ENCODE data around the gene VPS52. TPM values are rescaled to one million over a fixed set of nuclear protein-coding genes. Genes with fewer than 3 reads are reported as not detected.
"Not testable (repeated sequence)": the region's sequence is repeated elsewhere in the genome, so short reads cannot be mapped to it uniquely, and the experiment has no call there.

The VPS52 gene
- total and polyA plus RNA-seq, 2 experiments from 2014 or later: 37.1 to 64.8 TPM

DNA sequence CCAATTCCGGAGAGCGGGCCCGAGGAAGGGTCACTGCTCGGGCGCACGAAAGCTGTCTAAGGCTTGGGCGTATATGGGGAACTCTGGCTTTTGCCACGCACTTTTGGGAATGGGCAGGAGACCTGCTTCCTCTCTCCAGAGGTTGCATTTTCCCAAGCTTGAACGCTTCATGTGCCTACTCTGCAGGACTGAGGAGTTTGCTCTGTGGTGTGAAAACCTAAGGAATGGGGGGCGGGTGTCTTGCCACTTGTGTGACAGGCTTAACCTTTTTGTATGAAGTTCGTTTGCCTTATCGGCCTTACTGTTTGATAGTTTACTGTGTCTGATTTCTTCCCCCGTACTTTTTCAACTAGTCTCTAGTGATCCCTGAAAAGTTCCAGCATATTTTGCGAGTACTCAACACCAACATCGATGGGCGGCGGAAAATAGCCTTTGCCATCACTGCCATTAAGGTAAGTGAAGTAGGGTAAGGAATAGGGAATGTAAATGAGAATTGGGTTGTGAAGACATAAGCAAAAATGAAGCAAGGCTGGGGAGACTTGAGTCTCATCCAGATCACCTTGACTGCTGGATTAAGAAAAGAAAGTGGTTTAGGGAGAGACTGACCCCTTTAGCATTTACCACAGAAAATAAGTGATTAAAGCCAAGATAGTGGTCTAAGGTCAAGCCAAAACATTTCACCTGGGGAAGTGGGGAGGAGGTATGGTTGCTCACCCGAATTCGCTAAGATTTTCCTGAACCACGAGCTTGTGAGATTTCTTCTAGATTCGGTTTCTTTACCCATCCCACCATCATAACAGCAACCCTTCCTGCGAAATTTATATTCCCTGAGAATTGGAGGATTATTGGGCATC lies 826 bp upstream of the VPS52 start:
- Histone ChIP-seq H3K4me1 (ENCODE audit: low read depth) (peaks cover 10% of the 10 kb centered on the region), H3K27ac (peak overlapping the region; percentile 99), H3K36me3 (peaks cover 40% of the 10 kb centered on the region), H3K4me3 (peak overlapping the region; percentile 84), H3K9me3 (ENCODE audit: low read depth) (no peaks in the 10 kb centered on the region), H3K27me3 (no peaks in the 10 kb centered on the region)
- TF ChIP-seq, protein P1, sequence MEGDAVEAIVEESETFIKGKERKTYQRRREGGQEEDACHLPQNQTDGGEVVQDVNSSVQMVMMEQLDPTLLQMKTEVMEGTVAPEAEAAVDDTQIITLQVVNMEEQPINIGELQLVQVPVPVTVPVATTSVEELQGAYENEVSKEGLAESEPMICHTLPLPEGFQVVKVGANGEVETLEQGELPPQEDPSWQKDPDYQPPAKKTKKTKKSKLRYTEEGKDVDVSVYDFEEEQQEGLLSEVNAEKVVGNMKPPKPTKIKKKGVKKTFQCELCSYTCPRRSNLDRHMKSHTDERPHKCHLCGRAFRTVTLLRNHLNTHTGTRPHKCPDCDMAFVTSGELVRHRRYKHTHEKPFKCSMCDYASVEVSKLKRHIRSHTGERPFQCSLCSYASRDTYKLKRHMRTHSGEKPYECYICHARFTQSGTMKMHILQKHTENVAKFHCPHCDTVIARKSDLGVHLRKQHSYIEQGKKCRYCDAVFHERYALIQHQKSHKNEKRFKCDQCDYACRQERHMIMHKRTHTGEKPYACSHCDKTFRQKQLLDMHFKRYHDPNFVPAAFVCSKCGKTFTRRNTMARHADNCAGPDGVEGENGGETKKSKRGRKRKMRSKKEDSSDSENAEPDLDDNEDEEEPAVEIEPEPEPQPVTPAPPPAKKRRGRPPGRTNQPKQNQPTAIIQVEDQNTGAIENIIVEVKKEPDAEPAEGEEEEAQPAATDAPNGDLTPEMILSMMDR (IDR thresholded peaks at IDR 0.05; ENCODE audit: low read depth, low read length): no peak
- DNase-seq (ENCODE audit: low read depth in 1 of 2, low spot score in 1 of 2): no peak

GRCh38 chr6:33271117-33271467 lies 584 bp downstream of the VPS52 start:
- Histone ChIP-seq H3K4me1 (ENCODE audit: low read depth) (peaks cover 10% of the 10 kb centered on the region), H3K9me3 (ENCODE audit: low read depth) (no peaks in the 10 kb centered on the region), H3K36me3 (peaks cover 51% of the 10 kb centered on the region), H3K4me3 (peak overlapping the region; percentile 84), H3K27ac (peak overlapping the region; percentile 99), H3K27me3 (no peaks in the 10 kb centered on the region)
- TF ChIP-seq, protein P1 (IDR thresholded peaks at IDR 0.05; ENCODE audit: low read depth, low read length): no peak
- no peak for DNase-seq (ENCODE audit: low read depth in 1 of 2, low spot score in 1 of 2)

- DNase-seq (ENCODE audit: low read depth in 1 of 2, low spot score in 1 of 2): no peak
- no peaks in the 10 kb centered on the region for H3K9me3 ChIP-seq (ENCODE audit: low read depth)
- TF ChIP-seq, protein P1 (IDR thresholded peaks at IDR 0.05; ENCODE audit: low read depth, low read length): no peak
- no peak overlapping the region for H3K4me3 ChIP-seq
- no peaks in the 10 kb centered on the region for H3K27me3 ChIP-seq
- no peaks in the 10 kb centered on the region for H3K4me1 ChIP-seq (ENCODE audit: low read depth)
- H3K36me3 ChIP-seq: peaks cover 44% of the 10 kb centered on the region
- H3K27ac ChIP-seq: no peak overlapping the region
Measured at GRCh38 chr6:33264015-33264414, 7.7 kb downstream of the VPS52 start.

- peaks cover 31% of the 10 kb centered on the region for H3K36me3 ChIP-seq
Measured at GRCh38 chr6:33262490-33262889, 9.2 kb downstream of the VPS52 start.

DNA sequence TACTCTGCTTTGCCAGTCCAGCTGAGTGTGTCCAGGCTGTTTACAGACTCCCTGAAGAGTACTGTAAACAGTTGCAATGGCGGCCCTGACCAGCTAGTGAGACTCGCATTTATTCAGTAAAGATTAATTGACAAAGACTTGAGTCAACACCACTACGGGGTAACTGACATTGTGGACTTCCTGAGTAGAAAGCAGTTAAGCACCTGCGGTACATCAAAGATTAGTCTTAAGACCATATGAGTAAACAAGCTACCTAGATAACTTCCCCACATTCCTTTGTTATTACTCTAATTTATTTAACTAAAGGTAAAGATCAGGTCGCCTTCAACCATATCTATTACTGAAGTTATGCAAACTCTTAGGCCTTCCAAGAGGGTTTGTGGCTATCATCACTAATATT lies 12.6 kb downstream of the VPS52 start:
- H3K4me1 ChIP-seq (ENCODE audit: low read depth): no peaks in the 10 kb centered on the region
- no peak overlapping the region for H3K27ac ChIP-seq
- no peak overlapping the region for H3K4me3 ChIP-seq
- no peak for DNase-seq (ENCODE audit: low read depth in 1 of 2, low spot score in 1 of 2)
- peaks cover 12% of the 10 kb centered on the region for H3K36me3 ChIP-seq
- no peaks in the 10 kb centered on the region for H3K9me3 ChIP-seq (ENCODE audit: low read depth)
- TF ChIP-seq, protein P1 (IDR thresholded peaks at IDR 0.05; ENCODE audit: low read depth, low read length): no peak
- H3K27me3 ChIP-seq: no peaks in the 10 kb centered on the region

More at GRCh38 chr6:33262490-33262889, 9.2 kb downstream of the VPS52 start:
- not testable (repeated sequence) for H3K9me3 ChIP-seq (ENCODE audit: low read depth); DNase-seq (ENCODE audit: low read depth in 1 of 2, low spot score in 1 of 2); H3K27ac ChIP-seq; H3K4me1 ChIP-seq (ENCODE audit: low read depth); H3K27me3 ChIP-seq; H3K4me3 ChIP-seq

GRCh38 chr6:33254591-33254990 lies 17.1 kb downstream of the VPS52 start:
- DNase-seq (ENCODE audit: low read depth in 1 of 2, low spot score in 1 of 2): no peak
- no peaks in the 10 kb centered on the region for H3K4me1 ChIP-seq (ENCODE audit: low read depth)
- H3K27ac ChIP-seq: no peak overlapping the region
- H3K36me3 ChIP-seq: no peaks in the 10 kb centered on the region
- H3K4me3 ChIP-seq: no peak overlapping the region
- H3K9me3 ChIP-seq (ENCODE audit: low read depth): no peaks in the 10 kb centered on the region
- TF ChIP-seq, protein P1 (IDR thresholded peaks at IDR 0.05; ENCODE audit: low read depth, low read length): no peak
- no peaks in the 10 kb centered on the region for H3K27me3 ChIP-seq
